Sigmoid colon (tissue), 3 donors: Measurements from ENCODE around the gene POU2F3.

Experiments used
- CTCF ChIP-seq, 4 experiments: fragments of 450-650 bp in 3 of 4; fragments of 200-600 bp in 1 of 4; IDR thresholded peaks; one replicate each; pipeline ENCODE4 v1.5.1; 2016 to 2019; ENCODE audit warnings: antibody characterized with exemption in 4 of 4, mild to moderate bottlenecking in 3 of 4, moderate library complexity in 2 of 4
- POLR2A ChIP-seq, 2 donors: fragments of 450-650 bp; IDR thresholded peaks; one replicate each; pipeline ENCODE4 v1.6.1; 2016; ENCODE audit warnings: antibody characterized with exemption in 2 of 2, mild to moderate bottlenecking in 2 of 2, moderate library complexity in 2 of 2

- TF ChIP-seq CTCF (IDR thresholded peaks at IDR 0.05) (no peak), POLR2A (IDR thresholded peaks at IDR 0.05) (no peak)
Measured at GRCh38 chr11:120192831-120193625, 46.9 kb upstream of the POU2F3 start.
